ENCODE measurements around the gene SLC7A5. TPM values are rescaled to one million over a fixed set of nuclear protein-coding genes. Genes with fewer than 3 reads are reported as not detected.

The SLC7A5 gene
- total and polyA plus RNA-seq, 2 of the 13 experiments (the other 11 are each of a cell fraction or from before 2014, with no cell fraction given), result 79.6 to 155 TPM

DNA sequence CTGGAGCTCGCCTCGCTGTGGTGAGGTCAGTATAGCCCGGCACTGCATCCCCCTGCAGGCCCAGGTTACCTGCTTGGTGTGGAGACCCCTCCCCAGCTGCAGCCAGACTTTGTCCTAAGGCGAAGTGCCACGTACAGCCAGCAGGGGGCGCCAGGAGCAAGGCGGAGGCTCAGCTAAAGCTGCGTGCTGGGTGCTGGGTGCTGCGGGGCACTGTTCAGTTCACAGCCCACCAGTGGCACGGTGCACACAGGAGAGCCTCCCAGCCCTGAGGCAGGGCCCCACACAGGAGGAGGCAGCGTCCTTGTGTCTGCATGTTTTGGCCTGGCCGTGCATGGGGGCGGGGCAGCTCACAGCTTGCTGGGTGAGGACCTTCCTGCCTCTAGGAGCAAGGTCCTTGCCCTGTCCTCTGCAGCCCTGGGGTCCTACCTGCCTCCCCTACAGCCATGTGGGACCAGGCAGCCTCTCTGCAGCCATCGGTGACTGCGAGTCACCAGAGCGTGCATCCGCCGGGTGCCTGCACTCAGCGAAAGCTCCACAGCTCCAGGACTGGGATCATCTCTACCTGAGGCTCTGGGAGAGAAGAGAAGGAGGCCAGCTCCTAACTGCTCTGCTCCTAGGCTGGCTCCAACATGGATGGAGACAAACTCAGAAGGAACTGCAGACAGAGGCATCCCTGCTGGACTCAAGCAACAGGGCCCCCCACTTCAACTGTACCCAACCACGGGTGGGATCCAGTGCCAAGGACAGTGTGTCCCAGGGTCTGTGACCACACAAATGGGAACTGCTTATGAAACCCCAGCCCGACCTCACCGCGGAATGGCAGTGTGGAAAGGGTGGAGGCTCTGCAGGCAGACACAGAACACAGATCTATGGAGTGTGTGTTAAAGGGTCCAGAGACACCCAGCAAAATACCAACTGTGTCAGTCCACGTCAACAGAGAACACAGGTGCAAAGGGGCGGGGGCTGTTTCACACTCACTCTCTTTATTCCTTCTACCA, 19.0 kb downstream of the SLC7A5 start (continued):
- TF ChIP-seq, protein P1, sequence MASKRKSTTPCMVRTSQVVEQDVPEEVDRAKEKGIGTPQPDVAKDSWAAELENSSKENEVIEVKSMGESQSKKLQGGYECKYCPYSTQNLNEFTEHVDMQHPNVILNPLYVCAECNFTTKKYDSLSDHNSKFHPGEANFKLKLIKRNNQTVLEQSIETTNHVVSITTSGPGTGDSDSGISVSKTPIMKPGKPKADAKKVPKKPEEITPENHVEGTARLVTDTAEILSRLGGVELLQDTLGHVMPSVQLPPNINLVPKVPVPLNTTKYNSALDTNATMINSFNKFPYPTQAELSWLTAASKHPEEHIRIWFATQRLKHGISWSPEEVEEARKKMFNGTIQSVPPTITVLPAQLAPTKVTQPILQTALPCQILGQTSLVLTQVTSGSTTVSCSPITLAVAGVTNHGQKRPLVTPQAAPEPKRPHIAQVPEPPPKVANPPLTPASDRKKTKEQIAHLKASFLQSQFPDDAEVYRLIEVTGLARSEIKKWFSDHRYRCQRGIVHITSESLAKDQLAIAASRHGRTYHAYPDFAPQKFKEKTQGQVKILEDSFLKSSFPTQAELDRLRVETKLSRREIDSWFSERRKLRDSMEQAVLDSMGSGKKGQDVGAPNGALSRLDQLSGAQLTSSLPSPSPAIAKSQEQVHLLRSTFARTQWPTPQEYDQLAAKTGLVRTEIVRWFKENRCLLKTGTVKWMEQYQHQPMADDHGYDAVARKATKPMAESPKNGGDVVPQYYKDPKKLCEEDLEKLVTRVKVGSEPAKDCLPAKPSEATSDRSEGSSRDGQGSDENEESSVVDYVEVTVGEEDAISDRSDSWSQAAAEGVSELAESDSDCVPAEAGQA (IDR thresholded peaks at IDR 0.05; ENCODE audit: low read depth), result no peak
- TF ChIP-seq, protein P1 (CRISPR knock-in tag; IDR thresholded peaks at IDR 0.05; ENCODE audit: borderline replicate concordance), result no peak
- TF ChIP-seq, protein P2, sequence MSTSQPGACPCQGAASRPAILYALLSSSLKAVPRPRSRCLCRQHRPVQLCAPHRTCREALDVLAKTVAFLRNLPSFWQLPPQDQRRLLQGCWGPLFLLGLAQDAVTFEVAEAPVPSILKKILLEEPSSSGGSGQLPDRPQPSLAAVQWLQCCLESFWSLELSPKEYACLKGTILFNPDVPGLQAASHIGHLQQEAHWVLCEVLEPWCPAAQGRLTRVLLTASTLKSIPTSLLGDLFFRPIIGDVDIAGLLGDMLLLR (CRISPR knock-in tag; IDR thresholded peaks at IDR 0.05), result peak; percentile 93
- TF ChIP-seq SMARCE1 (IDR thresholded peaks at IDR 0.05; ENCODE audit: borderline replicate concordance) (no peak), ZNF367 (CRISPR knock-in tag; IDR thresholded peaks at IDR 0.05; ENCODE audit: borderline replicate concordance) (no peak), RBFOX2 (IDR thresholded peaks at IDR 0.05; ENCODE audit: low read depth, low read length) (peak; percentile 81), NR2F2 (IDR thresholded peaks at IDR 0.05; ENCODE audit: borderline replicate concordance, low read depth) (no peak), ZNF264 (CRISPR knock-in tag; IDR thresholded peaks at IDR 0.05) (no peak), ZMAT3 (CRISPR knock-in tag; conservative IDR thresholded peaks at IDR 0.05) (0 out of 2 replicates have a peak, but pooled peaks have one; percentile 97), TP53 (CRISPR knock-in tag; conservative IDR thresholded peaks at IDR 0.05) (peak; percentile 16; the same call in 1 of the 2 replicates), ZFP82 (CRISPR knock-in tag; IDR thresholded peaks at IDR 0.05; ENCODE audit: borderline replicate concordance) (no peak), HCFC1 (IDR thresholded peaks at IDR 0.05; ENCODE audit: low read depth, low read length) (no peak), TSC22D2 (CRISPR knock-in tag; IDR thresholded peaks at IDR 0.05; ENCODE audit: borderline replicate concordance) (peak; percentile 86; the same call in 1 of the 2 replicates), SUZ12 (IDR thresholded peaks at IDR 0.05; ENCODE audit: low read depth, low read length) (no peak), HMGA1 (CRISPR knock-in tag; conservative IDR thresholded peaks at IDR 0.05) (no peak), PCBP2 (optimal IDR thresholded peaks at IDR 0.05; ENCODE audit: low read depth, low read length, poor library complexity, severe bottlenecking) (no peak), SP4 (CRISPR knock-in tag; IDR thresholded peaks at IDR 0.05) (peak; percentile 92)
- TF ChIP-seq, protein P3, sequence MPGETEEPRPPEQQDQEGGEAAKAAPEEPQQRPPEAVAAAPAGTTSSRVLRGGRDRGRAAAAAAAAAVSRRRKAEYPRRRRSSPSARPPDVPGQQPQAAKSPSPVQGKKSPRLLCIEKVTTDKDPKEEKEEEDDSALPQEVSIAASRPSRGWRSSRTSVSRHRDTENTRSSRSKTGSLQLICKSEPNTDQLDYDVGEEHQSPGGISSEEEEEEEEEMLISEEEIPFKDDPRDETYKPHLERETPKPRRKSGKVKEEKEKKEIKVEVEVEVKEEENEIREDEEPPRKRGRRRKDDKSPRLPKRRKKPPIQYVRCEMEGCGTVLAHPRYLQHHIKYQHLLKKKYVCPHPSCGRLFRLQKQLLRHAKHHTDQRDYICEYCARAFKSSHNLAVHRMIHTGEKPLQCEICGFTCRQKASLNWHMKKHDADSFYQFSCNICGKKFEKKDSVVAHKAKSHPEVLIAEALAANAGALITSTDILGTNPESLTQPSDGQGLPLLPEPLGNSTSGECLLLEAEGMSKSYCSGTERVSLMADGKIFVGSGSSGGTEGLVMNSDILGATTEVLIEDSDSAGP (CRISPR knock-in tag; IDR thresholded peaks at IDR 0.05; ENCODE audit: borderline replicate concordance), result peak; percentile 97
- TF ChIP-seq, protein P4, sequence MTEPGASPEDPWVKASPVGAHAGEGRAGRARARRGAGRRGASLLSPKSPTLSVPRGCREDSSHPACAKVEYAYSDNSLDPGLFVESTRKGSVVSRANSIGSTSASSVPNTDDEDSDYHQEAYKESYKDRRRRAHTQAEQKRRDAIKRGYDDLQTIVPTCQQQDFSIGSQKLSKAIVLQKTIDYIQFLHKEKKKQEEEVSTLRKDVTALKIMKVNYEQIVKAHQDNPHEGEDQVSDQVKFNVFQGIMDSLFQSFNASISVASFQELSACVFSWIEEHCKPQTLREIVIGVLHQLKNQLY (CRISPR knock-in tag; IDR thresholded peaks at IDR 0.05), result peak; percentile 90
- TF ChIP-seq, protein P5, sequence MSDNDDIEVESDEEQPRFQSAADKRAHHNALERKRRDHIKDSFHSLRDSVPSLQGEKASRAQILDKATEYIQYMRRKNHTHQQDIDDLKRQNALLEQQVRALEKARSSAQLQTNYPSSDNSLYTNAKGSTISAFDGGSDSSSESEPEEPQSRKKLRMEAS (IDR thresholded peaks at IDR 0.05), result no peak
